SK-N-SH treated with all-trans-retinoic acid at 6 μM for 48 hours (cell line): Measurements from ENCODE around the gene PXMP2.

Experiments
- ATAC-seq: fragments of 200-7000 bp; cut with Tn5 transposase; 3 replicates; pipeline ENCODE4 v1.9.1; 2020; ENCODE audit warnings: mild to moderate bottlenecking, moderate library complexity
- ARNTL ChIP-seq: fragments of 450-650 bp; formaldehyde crosslinking; IDR thresholded peaks from 2 replicates; pipeline ENCODE4 v1.5.0; 2020; ENCODE audit warnings: low read depth, mild to moderate bottlenecking, moderate library complexity, borderline replicate concordance
- BACH2 ChIP-seq: fragments of 250-450 bp; sonication (Bioruptor Pico); IDR thresholded peaks from 2 replicates; pipeline ENCODE4 v1.9.0; 2021; ENCODE audit warnings: mild to moderate bottlenecking, borderline replicate concordance
- CSDC2 ChIP-seq: fragments of 250-450 bp; sonication (Bioruptor Pico); IDR thresholded peaks from 2 replicates; pipeline ENCODE4 v1.5.0; 2020; ENCODE audit warnings: mild to moderate bottlenecking, moderate library complexity
- ESRRG ChIP-seq: fragments of 250-450 bp; sonication (Bioruptor Pico); IDR thresholded peaks from 2 replicates; pipeline ENCODE4 v1.6.1; 2021; ENCODE audit warnings: mild to moderate bottlenecking
- ISL1 ChIP-seq: fragments of 250-450 bp; sonication (Bioruptor Pico); IDR thresholded peaks from 2 replicates; pipeline ENCODE4 v2.1.2; 2022; ENCODE audit warnings: mild to moderate bottlenecking, moderate library complexity
- OSR1 ChIP-seq: fragments of 250-450 bp; sonication (Bioruptor Pico); IDR thresholded peaks from 2 replicates; pipeline ENCODE4 v1.8.0; 2022; ENCODE audit warnings: moderate library complexity, mild to moderate bottlenecking, inconsistent platforms
- PATZ1 ChIP-seq: fragments of 250-450 bp; sonication (Bioruptor Pico); IDR thresholded peaks from 2 replicates; pipeline ENCODE4 v1.8.0; 2020; ENCODE audit warnings: mild to moderate bottlenecking, moderate library complexity, borderline replicate concordance
- POU6F1 ChIP-seq: fragments of 250-450 bp; sonication (Bioruptor Pico); IDR thresholded peaks from 2 replicates; pipeline ENCODE4 v1.8.0; 2021; ENCODE audit warnings: low read depth, mild to moderate bottlenecking, moderate library complexity, borderline replicate concordance
- PPARA ChIP-seq: fragments of 250-450 bp; sonication (Bioruptor Pico); IDR thresholded peaks from 2 replicates; pipeline ENCODE4 v1.5.0; 2020; ENCODE audit warnings: mild to moderate bottlenecking, borderline replicate concordance
- RARB ChIP-seq: fragments of 250-450 bp; sonication (Bioruptor Pico); IDR thresholded peaks from 2 replicates; pipeline ENCODE4 v1.8.0; 2021; ENCODE audit warnings: mild to moderate bottlenecking, moderate library complexity
- SNAI2 ChIP-seq: fragments of 250-450 bp; sonication (Bioruptor Pico); IDR thresholded peaks from 2 replicates; pipeline ENCODE4 v1.5.0; 2020; ENCODE audit warnings: mild to moderate bottlenecking, moderate library complexity
- TCF4 ChIP-seq: fragments of 250-450 bp; sonication (Bioruptor Pico); IDR thresholded peaks from 2 replicates; pipeline ENCODE4 v1.8.0; 2021; ENCODE audit warnings: mild to moderate bottlenecking, moderate library complexity, borderline replicate concordance
- TOX ChIP-seq: fragments of 250-450 bp; sonication (Bioruptor Pico); IDR thresholded peaks from 2 replicates; pipeline ENCODE4 v1.8.0; 2021; ENCODE audit warnings: mild to moderate bottlenecking, moderate library complexity, borderline replicate concordance
- TSHZ2 ChIP-seq: fragments of 250-450 bp; sonication (Bioruptor Pico); IDR thresholded peaks from 2 replicates; pipeline ENCODE4 v1.5.0; 2020; ENCODE audit warnings: mild to moderate bottlenecking, moderate library complexity
- ZFP3 ChIP-seq: fragments of 250-450 bp; sonication (Bioruptor Pico); IDR thresholded peaks from 2 replicates; pipeline ENCODE4 v1.5.0; 2020; ENCODE audit warnings: mild to moderate bottlenecking, moderate library complexity
- ZFP30 ChIP-seq: fragments of 450-650 bp; formaldehyde crosslinking; IDR thresholded peaks from 2 replicates; pipeline ENCODE4 v1.5.0; 2022; ENCODE audit warnings: mild to moderate bottlenecking, moderate library complexity
- ZNF565 ChIP-seq: fragments of 450-650 bp; formaldehyde crosslinking; conservative IDR thresholded peaks from 2 replicates; pipeline ENCODE4 v1.5.0; 2020; ENCODE audit warnings: low read depth, mild to moderate bottlenecking, moderate library complexity
- ZNF70 ChIP-seq: fragments of 450-650 bp; formaldehyde crosslinking; IDR thresholded peaks from 2 replicates; pipeline ENCODE4 v1.5.0; 2020; ENCODE audit warnings: mild to moderate bottlenecking, moderate library complexity
- ZNF8 ChIP-seq: fragments of 450-650 bp; formaldehyde crosslinking; IDR thresholded peaks from 2 replicates; pipeline ENCODE4 v1.5.0; 2020; ENCODE audit warnings: mild to moderate bottlenecking, moderate library complexity
- TF ChIP-seq, protein P1 (sequence below): fragments of 250-450 bp; sonication (Bioruptor Pico); IDR thresholded peaks from 2 replicates; pipeline ENCODE4 v1.5.1; 2021; ENCODE audit warnings: mild to moderate bottlenecking, moderate library complexity
- TF ChIP-seq, protein P2 (sequence below): fragments of 250-450 bp; sonication (Bioruptor Pico); IDR thresholded peaks from 2 replicates; pipeline ENCODE4 v1.5.1; 2020; ENCODE audit warnings: low read depth, mild to moderate bottlenecking, moderate library complexity

Gene PXMP2

DNA sequence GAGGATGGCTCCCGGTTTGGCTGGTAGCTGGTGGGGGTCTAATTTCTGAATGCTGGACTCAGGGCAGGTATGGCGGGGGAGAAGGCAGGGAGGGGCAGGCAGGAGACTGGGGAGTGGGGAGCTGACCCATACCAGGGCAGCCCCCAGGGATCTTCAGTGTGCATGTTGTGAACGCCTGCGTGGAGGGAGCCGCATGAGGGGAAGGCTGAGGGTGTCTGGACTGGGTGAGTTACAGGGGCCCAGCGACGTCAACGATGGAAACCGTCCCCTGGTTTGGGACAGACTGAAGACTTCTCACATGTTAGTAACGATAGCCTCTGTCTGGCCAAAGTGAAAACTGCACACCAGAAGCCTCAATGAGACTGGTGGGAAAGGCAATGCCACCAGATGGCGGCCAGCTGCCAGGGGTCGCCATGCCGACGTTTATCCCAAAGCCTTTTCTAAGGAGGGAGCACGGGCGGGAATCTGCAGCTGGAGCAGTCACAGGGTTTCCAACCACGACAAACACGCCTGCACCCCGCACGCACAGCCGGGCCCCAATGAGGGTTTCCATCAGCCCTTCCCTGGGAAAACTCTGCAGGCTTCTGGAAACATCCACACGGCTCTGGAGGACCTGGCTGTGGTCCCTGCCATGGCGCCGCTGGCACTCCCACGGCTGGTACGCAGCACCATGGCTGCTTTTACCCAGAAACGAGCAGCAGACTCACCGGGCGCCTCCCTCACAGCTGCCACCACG is 37.3 kb downstream of the PXMP2 start (continued):
- TF ChIP-seq TSHZ2 (CRISPR knock-in tag) (no peak), ZNF70 (CRISPR knock-in tag) (no peak), OSR1 (no peak), BACH2 (CRISPR knock-in tag) (no peak), PPARA (no peak), PATZ1 (CRISPR knock-in tag) (no peak), RARB (CRISPR knock-in tag) (no peak)

- no peak for ATAC-seq
- no peak for TF ChIP-seq ZNF8 (CRISPR knock-in tag)
- TF ChIP-seq ZFP30 (CRISPR knock-in tag) = no peak
- no peak for TF ChIP-seq ZFP3 (CRISPR knock-in tag)
- no peak for TF ChIP-seq ISL1 (CRISPR knock-in tag)
- TF ChIP-seq PPARA = no peak
- no peak for TF ChIP-seq POU6F1
- TF ChIP-seq SNAI2 (CRISPR knock-in tag) = no peak
- TF ChIP-seq TSHZ2 (CRISPR knock-in tag) = no peak
- TF ChIP-seq ZNF565 (CRISPR knock-in tag) = no peak
- TF ChIP-seq ARNTL (CRISPR knock-in tag) = no peak
- no peak for TF ChIP-seq BACH2 (CRISPR knock-in tag)
- TF ChIP-seq TCF4 = no peak
- TF ChIP-seq, protein P1, sequence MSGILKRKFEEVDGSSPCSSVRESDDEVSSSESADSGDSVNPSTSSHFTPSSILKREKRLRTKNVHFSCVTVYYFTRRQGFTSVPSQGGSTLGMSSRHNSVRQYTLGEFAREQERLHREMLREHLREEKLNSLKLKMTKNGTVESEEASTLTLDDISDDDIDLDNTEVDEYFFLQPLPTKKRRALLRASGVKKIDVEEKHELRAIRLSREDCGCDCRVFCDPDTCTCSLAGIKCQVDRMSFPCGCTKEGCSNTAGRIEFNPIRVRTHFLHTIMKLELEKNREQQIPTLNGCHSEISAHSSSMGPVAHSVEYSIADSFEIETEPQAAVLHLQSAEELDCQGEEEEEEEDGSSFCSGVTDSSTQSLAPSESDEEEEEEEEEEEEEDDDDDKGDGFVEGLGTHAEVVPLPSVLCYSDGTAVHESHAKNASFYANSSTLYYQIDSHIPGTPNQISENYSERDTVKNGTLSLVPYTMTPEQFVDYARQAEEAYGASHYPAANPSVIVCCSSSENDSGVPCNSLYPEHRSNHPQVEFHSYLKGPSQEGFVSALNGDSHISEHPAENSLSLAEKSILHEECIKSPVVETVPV (CRISPR knock-in tag) = no peak
- TF ChIP-seq TOX (CRISPR knock-in tag) = no peak
- TF ChIP-seq, all 23 proteins: peak for 0
These were observed 39.0 kb downstream of the PXMP2 start for GRCh38 chr12:132726386-132726785.

DNA sequence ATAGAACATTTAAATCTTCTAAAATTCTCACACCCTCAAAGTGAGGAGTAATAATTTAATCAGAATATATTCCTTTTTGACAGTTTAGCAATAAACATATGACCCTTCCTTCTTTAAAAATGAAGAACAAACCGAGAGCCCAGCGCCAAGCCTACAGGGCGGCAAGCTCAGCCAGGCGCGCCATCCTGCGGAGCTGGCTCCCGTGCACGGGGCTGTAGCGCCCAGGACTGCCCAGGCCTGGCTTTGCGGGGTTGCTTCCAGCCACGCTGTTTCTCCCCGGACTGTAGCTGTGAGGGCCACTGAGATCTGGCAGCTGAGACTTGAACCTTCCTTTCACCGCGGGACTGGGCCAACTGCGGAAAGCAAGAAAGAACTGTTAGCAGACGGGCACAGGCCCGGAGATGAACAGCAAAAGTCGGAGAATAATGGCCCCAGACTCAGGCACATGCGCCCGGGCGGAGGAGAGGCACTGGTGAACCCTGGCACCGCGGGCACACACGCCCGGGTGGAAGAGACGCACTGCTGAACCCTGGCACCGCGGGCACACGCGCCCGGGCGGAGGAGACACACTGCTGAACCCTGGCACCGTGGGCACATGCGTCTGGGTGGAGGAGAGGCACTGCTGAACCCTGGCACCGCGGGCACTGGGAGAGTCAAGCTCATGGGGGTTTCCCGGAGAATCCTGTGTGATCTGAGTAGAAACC is 39.9 kb downstream of the PXMP2 start:
- no peak for ATAC-seq
- TF ChIP-seq TOX (CRISPR knock-in tag) (no peak), TSHZ2 (CRISPR knock-in tag) (no peak), RARB (CRISPR knock-in tag) (no peak), ESRRG (CRISPR knock-in tag) (no peak), PPARA (no peak), BACH2 (CRISPR knock-in tag) (no peak), ZFP3 (CRISPR knock-in tag) (no peak), SNAI2 (CRISPR knock-in tag) (no peak), TCF4 (no peak), OSR1 (no peak), CSDC2 (CRISPR knock-in tag) (no peak)
- TF ChIP-seq, protein P2, sequence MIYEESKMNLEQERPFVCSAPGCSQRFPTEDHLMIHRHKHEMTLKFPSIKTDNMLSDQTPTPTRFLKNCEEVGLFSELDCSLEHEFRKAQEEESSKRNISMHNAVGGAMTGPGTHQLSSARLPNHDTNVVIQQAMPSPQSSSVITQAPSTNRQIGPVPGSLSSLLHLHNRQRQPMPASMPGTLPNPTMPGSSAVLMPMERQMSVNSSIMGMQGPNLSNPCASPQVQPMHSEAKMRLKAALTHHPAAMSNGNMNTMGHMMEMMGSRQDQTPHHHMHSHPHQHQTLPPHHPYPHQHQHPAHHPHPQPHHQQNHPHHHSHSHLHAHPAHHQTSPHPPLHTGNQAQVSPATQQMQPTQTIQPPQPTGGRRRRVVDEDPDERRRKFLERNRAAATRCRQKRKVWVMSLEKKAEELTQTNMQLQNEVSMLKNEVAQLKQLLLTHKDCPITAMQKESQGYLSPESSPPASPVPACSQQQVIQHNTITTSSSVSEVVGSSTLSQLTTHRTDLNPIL (CRISPR knock-in tag) = no peak
